Epithelial cell of esophagus (primary cell): ENCODE data around the gene L3MBTL2.

Source experiments
- DNase-seq: peaks from one replicate; pipeline ENCODE4 v3.0.0; 2010; ENCODE audit warnings: low read depth
- H3K4me3 ChIP-seq: 2 replicates; pipeline ENCODE4 v1.5.1; 2011; ENCODE audit warnings: mild to moderate bottlenecking, low read length, control low read depth
- CTCF ChIP-seq: IDR thresholded peaks from 2 replicates; pipeline ENCODE4 v1.5.1; 2011; ENCODE audit warnings: low read depth, mild to moderate bottlenecking, low read length, control low read depth, inconsistent platforms; ENCODE audit not compliant: insufficient read depth; ENCODE audit errors: missing control alignments

Gene L3MBTL2

GRCh38 chr22:41248314-41248713 lies 43.2 kb downstream of the L3MBTL2 start:
- TF ChIP-seq CTCF = no peak

GRCh38 chr22:41248758-41249157 lies 43.6 kb downstream of the L3MBTL2 start:
- no peak for TF ChIP-seq CTCF
- no peak overlapping the region for H3K4me3 ChIP-seq
- DNase-seq = no peak

More at GRCh38 chr22:41248314-41248713, 43.2 kb downstream of the L3MBTL2 start:
- DNase-seq = no peak
- no peak overlapping the region for H3K4me3 ChIP-seq

- H3K4me3 ChIP-seq = no peak overlapping the region
- TF ChIP-seq CTCF = no peak
- DNase-seq = no peak
These were observed 44.3 kb downstream of the L3MBTL2 start for GRCh38 chr22:41249442-41249841.

DNA sequence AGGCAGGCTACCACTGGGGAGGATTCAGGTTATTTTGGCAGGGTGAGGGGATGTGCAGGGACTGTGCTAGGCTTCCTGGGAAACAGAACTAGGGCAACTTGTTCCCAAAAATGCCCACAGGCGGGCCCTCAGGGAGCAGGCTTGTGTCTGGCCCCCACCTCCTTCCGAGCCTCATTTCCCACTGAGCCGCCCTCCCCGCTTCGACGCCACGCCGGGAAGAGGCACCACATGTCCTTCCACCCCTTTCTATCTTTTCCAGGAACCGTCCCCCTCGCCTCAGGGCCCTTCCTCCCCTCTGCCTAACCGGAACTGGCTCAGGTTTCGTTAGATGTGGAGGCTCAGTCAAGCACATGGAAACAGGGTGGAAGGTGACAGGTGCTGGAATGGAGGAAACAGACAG lies 45.0 kb downstream of the L3MBTL2 start:
- TF ChIP-seq CTCF = no peak
- DNase-seq = no peak
- H3K4me3 ChIP-seq = no peak overlapping the region

- no peak for TF ChIP-seq CTCF
These were observed 47.3 kb downstream of the L3MBTL2 start for GRCh38 chr22:41252365-41252764.

DNA sequence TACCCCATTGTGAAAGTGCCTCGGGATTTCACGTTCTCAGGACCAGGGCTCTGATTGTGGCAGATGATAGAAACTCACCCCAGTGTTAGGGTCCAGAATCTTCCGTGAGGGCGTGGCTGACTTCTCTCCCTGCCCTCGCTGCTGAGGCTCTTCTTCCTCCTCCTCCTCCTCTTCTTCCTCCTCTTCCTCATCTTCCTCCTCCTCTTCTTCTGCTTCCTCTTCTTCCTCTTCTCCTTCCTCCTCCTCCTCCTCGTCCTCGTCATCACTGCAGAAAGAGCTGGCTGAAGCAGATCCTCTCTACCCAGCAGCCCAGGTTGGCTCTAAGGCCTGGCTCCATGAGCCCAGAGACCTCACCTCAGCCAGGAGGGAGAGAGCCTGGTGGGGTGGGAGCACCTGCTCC lies 49.1 kb downstream of the L3MBTL2 start:
- no peak for TF ChIP-seq CTCF
- no peak overlapping the region for H3K4me3 ChIP-seq
- no peak for DNase-seq

More at GRCh38 chr22:41252365-41252764, 47.3 kb downstream of the L3MBTL2 start:
- H3K4me3 ChIP-seq = no peak overlapping the region
- no peak for DNase-seq
